Ishikawa (cell line): ENCODE measurements around the gene PDE4B.

Experiments
- CEBPB ChIP-seq: IDR thresholded peaks from 2 replicates; pipeline ENCODE4 v1.6.1; 2012
- CREB1 ChIP-seq: IDR thresholded peaks from 2 replicates; pipeline ENCODE4 v1.6.1; 2012; ENCODE audit warnings: low read depth
- EGR1 ChIP-seq: IDR thresholded peaks from 2 replicates; pipeline ENCODE4 v1.6.1; 2012
- EP300 ChIP-seq: IDR thresholded peaks from 2 replicates; pipeline ENCODE4 v1.6.1; 2012; ENCODE audit warnings: borderline replicate concordance
- FOXM1 ChIP-seq: IDR thresholded peaks from 2 replicates; pipeline ENCODE4 v1.6.1; 2012; ENCODE audit warnings: low read depth, borderline replicate concordance
- NFIC ChIP-seq: IDR thresholded peaks from 2 replicates; pipeline ENCODE4 v1.6.1; 2012
- RAD21 ChIP-seq: IDR thresholded peaks from 2 replicates; pipeline ENCODE4 v1.6.1; 2012; ENCODE audit warnings: low read depth
- TAF1 ChIP-seq: IDR thresholded peaks from 2 replicates; pipeline ENCODE4 v1.6.1; 2012; ENCODE audit warnings: low read depth, mild to moderate bottlenecking
- TCF12 ChIP-seq: IDR thresholded peaks from 2 replicates; pipeline ENCODE4 v1.6.1; 2012; ENCODE audit warnings: low read depth
- TEAD4 ChIP-seq: IDR thresholded peaks from 2 replicates; pipeline ENCODE4 v1.6.1; 2012
- YY1 ChIP-seq: IDR thresholded peaks from 2 replicates; pipeline ENCODE4 v1.6.1; 2012; ENCODE audit warnings: low read depth
- ZBTB7A ChIP-seq: IDR thresholded peaks from 2 replicates; pipeline ENCODE4 v1.6.1; 2012; ENCODE audit warnings: low read depth
- TF ChIP-seq, protein P1 (sequence below): IDR thresholded peaks from 2 replicates; pipeline ENCODE4 v1.6.1; 2012; ENCODE audit warnings: low read depth, mild to moderate bottlenecking
- TF ChIP-seq, protein P2 (sequence below): IDR thresholded peaks from 2 replicates; pipeline ENCODE4 v1.6.1; 2012
- TF ChIP-seq, protein P3 (sequence below): IDR thresholded peaks from 2 replicates; pipeline ENCODE4 v1.6.1; 2012

Gene PDE4B

DNA sequence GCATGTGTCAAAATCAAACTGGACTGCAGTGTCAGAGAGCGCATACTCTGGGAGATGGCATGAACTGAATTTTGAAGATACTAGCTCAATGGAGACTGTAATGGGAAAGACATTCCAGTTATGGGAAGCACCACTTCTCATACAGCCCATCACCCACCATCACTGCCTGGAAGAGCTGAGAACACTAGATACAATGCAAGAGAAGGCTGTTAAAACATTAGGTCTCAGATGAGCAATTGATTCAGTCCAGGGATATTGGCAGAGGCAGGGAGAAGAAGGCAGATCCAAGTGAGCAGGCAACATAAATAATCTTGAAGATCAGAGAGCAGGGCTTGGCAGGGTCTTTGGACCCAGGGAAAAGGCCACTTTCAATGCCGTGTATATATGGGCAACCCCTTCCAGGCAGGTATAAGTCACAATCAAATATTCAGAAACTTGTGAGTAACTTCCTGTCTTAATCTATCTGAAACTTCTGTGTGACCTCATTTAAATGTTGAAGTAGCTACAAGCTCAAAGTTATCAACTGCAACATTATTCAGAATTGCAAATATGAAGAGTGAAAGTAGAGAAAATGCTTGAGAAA, 450.9 kb downstream of the PDE4B start:
- no peak for TF ChIP-seq RAD21
- no peak for TF ChIP-seq CREB1
- TF ChIP-seq EP300 = no peak
- TF ChIP-seq ZBTB7A = no peak
- TF ChIP-seq CEBPB = no peak
- no peak for TF ChIP-seq YY1
- no peak for TF ChIP-seq TEAD4
- TF ChIP-seq, protein P1, sequence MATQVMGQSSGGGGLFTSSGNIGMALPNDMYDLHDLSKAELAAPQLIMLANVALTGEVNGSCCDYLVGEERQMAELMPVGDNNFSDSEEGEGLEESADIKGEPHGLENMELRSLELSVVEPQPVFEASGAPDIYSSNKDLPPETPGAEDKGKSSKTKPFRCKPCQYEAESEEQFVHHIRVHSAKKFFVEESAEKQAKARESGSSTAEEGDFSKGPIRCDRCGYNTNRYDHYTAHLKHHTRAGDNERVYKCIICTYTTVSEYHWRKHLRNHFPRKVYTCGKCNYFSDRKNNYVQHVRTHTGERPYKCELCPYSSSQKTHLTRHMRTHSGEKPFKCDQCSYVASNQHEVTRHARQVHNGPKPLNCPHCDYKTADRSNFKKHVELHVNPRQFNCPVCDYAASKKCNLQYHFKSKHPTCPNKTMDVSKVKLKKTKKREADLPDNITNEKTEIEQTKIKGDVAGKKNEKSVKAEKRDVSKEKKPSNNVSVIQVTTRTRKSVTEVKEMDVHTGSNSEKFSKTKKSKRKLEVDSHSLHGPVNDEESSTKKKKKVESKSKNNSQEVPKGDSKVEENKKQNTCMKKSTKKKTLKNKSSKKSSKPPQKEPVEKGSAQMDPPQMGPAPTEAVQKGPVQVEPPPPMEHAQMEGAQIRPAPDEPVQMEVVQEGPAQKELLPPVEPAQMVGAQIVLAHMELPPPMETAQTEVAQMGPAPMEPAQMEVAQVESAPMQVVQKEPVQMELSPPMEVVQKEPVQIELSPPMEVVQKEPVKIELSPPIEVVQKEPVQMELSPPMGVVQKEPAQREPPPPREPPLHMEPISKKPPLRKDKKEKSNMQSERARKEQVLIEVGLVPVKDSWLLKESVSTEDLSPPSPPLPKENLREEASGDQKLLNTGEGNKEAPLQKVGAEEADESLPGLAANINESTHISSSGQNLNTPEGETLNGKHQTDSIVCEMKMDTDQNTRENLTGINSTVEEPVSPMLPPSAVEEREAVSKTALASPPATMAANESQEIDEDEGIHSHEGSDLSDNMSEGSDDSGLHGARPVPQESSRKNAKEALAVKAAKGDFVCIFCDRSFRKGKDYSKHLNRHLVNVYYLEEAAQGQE = no peak
- TF ChIP-seq TAF1 = no peak
- TF ChIP-seq, protein P2, sequence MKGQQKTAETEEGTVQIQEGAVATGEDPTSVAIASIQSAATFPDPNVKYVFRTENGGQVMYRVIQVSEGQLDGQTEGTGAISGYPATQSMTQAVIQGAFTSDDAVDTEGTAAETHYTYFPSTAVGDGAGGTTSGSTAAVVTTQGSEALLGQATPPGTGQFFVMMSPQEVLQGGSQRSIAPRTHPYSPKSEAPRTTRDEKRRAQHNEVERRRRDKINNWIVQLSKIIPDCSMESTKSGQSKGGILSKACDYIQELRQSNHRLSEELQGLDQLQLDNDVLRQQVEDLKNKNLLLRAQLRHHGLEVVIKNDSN = no peak
- TF ChIP-seq FOXM1 = no peak
- TF ChIP-seq EGR1 = no peak
- TF ChIP-seq, protein P3, sequence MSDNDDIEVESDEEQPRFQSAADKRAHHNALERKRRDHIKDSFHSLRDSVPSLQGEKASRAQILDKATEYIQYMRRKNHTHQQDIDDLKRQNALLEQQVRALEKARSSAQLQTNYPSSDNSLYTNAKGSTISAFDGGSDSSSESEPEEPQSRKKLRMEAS = no peak
- no peak for TF ChIP-seq TCF12
- TF ChIP-seq NFIC = no peak

DNA sequence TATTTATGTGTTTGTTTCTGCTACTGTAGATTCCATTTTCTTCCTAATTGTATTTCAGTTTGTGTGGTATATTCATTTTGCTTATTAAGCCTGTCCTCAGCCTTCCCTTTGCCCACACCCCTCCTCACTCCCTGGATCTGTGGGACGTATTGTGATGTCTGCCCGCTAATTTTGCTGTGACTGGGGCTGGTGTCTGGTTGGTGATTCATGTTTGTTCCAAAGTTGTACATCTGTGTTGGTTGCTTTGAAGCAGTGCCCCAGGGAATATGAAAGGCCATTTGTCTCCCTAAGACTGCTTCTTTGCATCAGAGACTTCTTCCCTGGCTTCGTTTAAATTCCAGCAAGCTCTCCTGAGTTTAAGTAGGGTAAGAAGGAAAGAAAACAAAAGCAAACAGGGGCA, 451.7 kb downstream of the PDE4B start:
- TF ChIP-seq TAF1 = no peak
- TF ChIP-seq RAD21 = no peak
- TF ChIP-seq NFIC = no peak
- TF ChIP-seq, protein P1 = no peak
- no peak for TF ChIP-seq ZBTB7A
- TF ChIP-seq FOXM1 = no peak
- TF ChIP-seq EP300 = no peak
- TF ChIP-seq YY1 = no peak
- TF ChIP-seq CEBPB = no peak
- no peak for TF ChIP-seq CREB1
- TF ChIP-seq, protein P2 = no peak
- no peak for TF ChIP-seq TEAD4
- TF ChIP-seq TCF12 = no peak
- TF ChIP-seq EGR1 = no peak

DNA sequence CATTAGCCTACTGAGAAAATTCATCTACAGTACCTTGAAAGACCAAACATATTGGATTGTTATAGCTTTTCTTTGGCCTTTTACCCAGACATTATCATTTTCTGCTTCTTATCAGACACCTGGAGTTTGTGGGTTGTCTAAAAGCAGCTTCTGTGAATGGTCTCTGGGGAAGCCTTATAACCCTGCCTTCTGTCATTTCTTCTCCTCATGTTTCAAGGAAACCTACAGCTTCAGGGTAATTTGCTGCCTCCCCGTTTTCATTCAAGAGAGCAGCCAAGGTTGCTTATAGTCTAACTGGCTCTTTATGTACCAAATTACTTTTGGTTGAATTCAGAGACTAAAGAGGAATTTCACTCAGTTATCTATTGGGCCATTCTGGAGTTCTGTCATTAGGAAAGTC, 453.0 kb downstream of the PDE4B start:
- TF ChIP-seq NFIC (no peak), TCF12 (no peak), EGR1 (no peak), FOXM1 (no peak), TEAD4 (no peak), ZBTB7A (no peak), EP300 (no peak), RAD21 (no peak), YY1 (no peak), TAF1 (no peak), CEBPB (no peak), CREB1 (no peak)
- TF ChIP-seq, protein P3 = no peak
- TF ChIP-seq, protein P1 = no peak
- TF ChIP-seq, protein P2 = no peak
